Naive thymus-derived CD8-positive, alpha-beta T cell (primary cell): ENCODE measurements around the gene WIPI1. TPM values are rescaled to one million over a fixed set of nuclear protein-coding genes. Genes with fewer than 3 reads are reported as not detected.

ENCODE experiments used
- ATAC-seq, 2 donors: fragments of 150-1000 bp; cut with Tn5 transposase in 1 of 2; sonication (Bioruptor Pico), chemical (Tn5 transposase) in 1 of 2; 1 replicate in 1 of 2; 2 replicates in 1 of 2; pipeline ENCODE4 v1.10.0; 2021; ENCODE audit warnings: mild to moderate bottlenecking in 2 of 2, moderate library complexity in 2 of 2
- POLR2A ChIA-PET: fragments of 350-600 bp; sonication (Branson Sonifier 250); formaldehyde crosslinking; loops from one replicate; lab custom pipeline; 2021; ENCODE audit warnings: antibody characterized with exemption; lab: Charles Lee
- DNase-seq, 10 donors: peaks; one replicate each; pipeline versions ENCODE4 v3.0.0 to v3.0.0-alpha.2; 2020 to 2022
- H3K27ac Mint-ChIP-seq, 10 donors: one replicate each; pipeline ENCODE4 v1.8.0; 2020 to 2022; ENCODE audit warnings: mild to moderate bottlenecking in 10 of 10, mixed read lengths in 10 of 10, moderate library complexity in 4 of 10, inconsistent platforms in 1 of 10
- H3K27me3 Mint-ChIP-seq, 5 donors: one replicate each; pipeline ENCODE4 v1.8.0; 2021 to 2022; ENCODE audit warnings: mixed read lengths in 5 of 5
- H3K36me3 Mint-ChIP-seq, 3 donors: one replicate each; pipeline ENCODE4 v1.8.0; 2020 to 2022; ENCODE audit warnings: mixed read lengths in 3 of 3, mild to moderate bottlenecking in 2 of 3, inconsistent platforms in 1 of 3
- H3K4me1 Mint-ChIP-seq, 4 donors: one replicate each; pipeline ENCODE4 v1.8.0; 2021 to 2022; ENCODE audit warnings: mixed read lengths in 4 of 4
- H3K4me3 Mint-ChIP-seq, 10 donors: one replicate each; pipeline ENCODE4 v1.8.0; 2020 to 2022; ENCODE audit warnings: mild to moderate bottlenecking in 10 of 10, mixed read lengths in 10 of 10, moderate library complexity in 6 of 10, inconsistent platforms in 1 of 10
- H3K9me3 Mint-ChIP-seq, 9 donors: one replicate each; pipeline ENCODE4 v1.8.0; 2020 to 2022; ENCODE audit warnings: mixed read lengths in 9 of 9, mild to moderate bottlenecking in 3 of 9, inconsistent platforms in 1 of 9, moderate library complexity in 1 of 9
- polyA plus RNA-seq, 3 donors: library from polyadenylated mRNA; unstranded; fragments of 300-500 nt; fragmentation: Illumina TruSeq; gene quantifications; one replicate each; pipeline ENCODE4 v1.2.3, GENCODE V29; 2021
- total RNA-seq, 8 experiments: library from RNA in 2 of 8; stranded (reverse) in 2 of 8; gene quantifications; one replicate each; pipeline ENCODE4 v1.2.3 and lab custom pipeline; 2021 to 2026

WIPI1 gene
- total and polyA plus RNA-seq, 5 experiments from 2014 or later: 2.5 to 8.3 (median 3.2) TPM

- H3K36me3 Mint-ChIP-seq: peaks cover 0 to 21% (median 15%) of the 10 kb centered on the region in 3 donors
- POLR2A ChIA-PET: interaction anchor here (1.2 to 1.5 kb wide), 2 partner anchors 14 to 109 kb away, joined by 4 to 5 read pairs; no protein-coding TSS in a partner anchor
- peak overlapping the region in 2 of 10 donors; percentile 22 to 28 for H3K4me3 Mint-ChIP-seq
- no peaks in the 10 kb centered on the region for H3K27me3 Mint-ChIP-seq
- H3K9me3 Mint-ChIP-seq: peaks cover 0 to 19% (median 6%) of the 10 kb centered on the region in 9 donors
- no peak for ATAC-seq
- H3K27ac Mint-ChIP-seq: peak overlapping the region in 3 of 10 donors; percentile 35 to 67 (median 38)
- peaks cover 15 to 34% (median 30%) of the 10 kb centered on the region in 4 donors for H3K4me1 Mint-ChIP-seq
- DNase-seq: no peak
These were observed 56.9 kb downstream of the WIPI1 start for GRCh38 chr17:68400404-68400735.

- Mint-ChIP-seq H3K36me3 (peaks cover under 1 to 20% (median 12%) of the 10 kb centered on the region in 3 donors), H3K27ac (peak overlapping the region in 2 of 10 donors; percentile 35 to 38), H3K4me3 (peak overlapping the region in 5 of 10 donors; percentile 20 to 28 (median 23)), H3K4me1 (peaks cover 15 to 34% (median 30%) of the 10 kb centered on the region in 4 donors), H3K9me3 (peaks cover 0 to 18% (median 7%) of the 10 kb centered on the region in 9 donors), H3K27me3 (no peaks in the 10 kb centered on the region)
- POLR2A ChIA-PET: interaction anchor here (0.6 to 3.1 kb wide), 7 partner anchors 14 to 137 kb away, joined by 3 to 25 read pairs (median 5); partner anchors contain the start of genes ARSG and SLC16A6
- ATAC-seq (peak in 1 of 2 donors; percentile 37), DNase-seq (peak in 1 of 10 donors; percentile 10)
These were observed 57.5 kb downstream of the WIPI1 start for GRCh38 chr17:68399638-68400403.

DNA sequence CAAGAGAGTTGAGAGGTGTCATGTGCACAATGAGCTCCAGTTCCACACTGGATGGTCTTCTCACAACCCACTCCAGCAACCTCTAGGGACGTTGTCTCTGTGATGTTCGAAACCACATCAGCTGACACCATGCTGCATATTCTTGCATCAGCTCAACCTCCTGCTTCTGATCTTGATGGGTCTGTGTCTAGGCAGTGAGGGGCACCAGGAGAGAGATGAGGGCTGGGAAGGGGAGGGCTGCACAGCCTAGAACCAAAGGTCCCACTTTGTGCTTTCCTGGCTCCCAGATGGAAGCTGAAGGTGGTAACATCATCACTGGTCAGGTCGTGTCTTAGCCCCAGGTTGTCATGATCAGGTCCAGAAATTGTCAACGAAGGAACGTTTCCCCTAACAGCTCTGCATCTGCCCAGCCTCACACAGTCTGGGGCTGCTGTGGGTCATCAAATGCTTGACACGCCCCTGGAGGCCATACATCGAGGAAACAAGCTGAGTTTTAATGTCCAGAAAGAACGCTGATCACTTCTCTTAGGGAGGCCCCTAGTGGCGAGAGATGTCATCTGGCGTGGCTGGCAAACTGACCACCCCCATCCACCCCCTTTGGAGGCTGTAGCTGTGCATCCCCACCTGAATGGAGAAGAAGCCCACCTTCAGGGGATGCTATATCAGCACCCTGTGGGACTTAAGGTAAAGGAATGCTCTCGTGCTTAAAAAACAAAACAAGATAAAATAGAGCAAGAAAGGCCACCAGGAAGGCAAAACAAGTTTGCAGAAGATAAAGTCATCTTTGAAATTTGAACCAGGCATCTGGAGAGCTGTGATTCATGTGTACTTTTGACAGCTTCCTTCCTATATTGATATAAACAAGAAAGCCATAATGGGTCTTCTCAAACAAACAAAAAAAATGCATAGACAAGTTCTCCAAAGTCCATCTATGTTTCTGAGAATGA, 58.3 kb downstream of the WIPI1 start:
- DNase-seq: no peak
- peak overlapping the region in 4 of 10 donors; percentile 5 to 35 (median 20) for H3K27ac Mint-ChIP-seq
- POLR2A ChIA-PET: interaction anchor here (0.5 to 3.1 kb wide), 10 partner anchors 15 to 386 kb away, joined by 3 to 25 read pairs (median 4); partner anchors contain the start of genes ARSG and SLC16A6

DNA sequence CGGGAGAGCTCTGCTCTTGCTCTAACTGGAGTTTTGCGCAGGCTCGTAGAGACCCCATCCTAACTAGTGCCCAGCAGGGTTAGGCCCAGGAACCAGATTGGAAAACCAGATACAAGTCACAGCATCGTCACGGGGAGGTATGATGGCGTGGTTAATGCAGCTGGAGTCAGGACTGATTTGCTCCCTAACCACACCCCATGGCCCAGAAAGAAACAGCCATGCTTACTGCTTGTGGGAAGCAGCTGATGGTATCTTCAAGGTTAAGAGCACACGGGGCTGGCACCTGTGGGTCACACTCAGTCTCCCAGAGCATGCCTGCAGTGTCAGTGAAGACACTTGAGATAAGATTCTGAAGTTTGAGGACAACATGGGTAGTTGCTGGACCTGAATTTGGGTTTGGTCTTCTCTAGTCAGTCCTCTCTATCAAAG, 60.2 kb downstream of the WIPI1 start:
- DNase-seq (no peak), ATAC-seq (peak in 1 of 2 donors; percentile 33)
- Mint-ChIP-seq H3K27ac (peak overlapping the region in 8 of 10 donors; percentile 9 to 72 (median 62)), H3K4me1 (peaks cover 15 to 34% (median 30%) of the 10 kb centered on the region in 4 donors), H3K4me3 (peak overlapping the region in 3 of 10 donors; percentile 2 to 10 (median 3)), H3K9me3 (peaks cover 0 to 12% (median 5%) of the 10 kb centered on the region in 9 donors), H3K27me3 (no peaks in the 10 kb centered on the region), H3K36me3 (peaks cover 3 to 14% (median 6%) of the 10 kb centered on the region in 3 donors)
- POLR2A ChIA-PET: interaction anchor here (0.6 to 3.1 kb wide), 2 partner anchors 43 to 106 kb away, joined by 3 to 25 read pairs; partner anchors contain the start of genes ARSG and SLC16A6

More for the DNA sequence above, 58.3 kb downstream of the WIPI1 start:
- Mint-ChIP-seq H3K36me3 (peaks cover 3 to 17% (median 6%) of the 10 kb centered on the region in 3 donors), H3K4me1 (peaks cover 15 to 34% (median 30%) of the 10 kb centered on the region in 4 donors), H3K9me3 (peaks cover 0 to 13% (median 5%) of the 10 kb centered on the region in 9 donors), H3K4me3 (peak overlapping the region in 5 of 10 donors; percentile 14 to 66 (median 33)), H3K27me3 (no peaks in the 10 kb centered on the region)
- peak in 1 of 2 donors; percentile 59 for ATAC-seq

DNA sequence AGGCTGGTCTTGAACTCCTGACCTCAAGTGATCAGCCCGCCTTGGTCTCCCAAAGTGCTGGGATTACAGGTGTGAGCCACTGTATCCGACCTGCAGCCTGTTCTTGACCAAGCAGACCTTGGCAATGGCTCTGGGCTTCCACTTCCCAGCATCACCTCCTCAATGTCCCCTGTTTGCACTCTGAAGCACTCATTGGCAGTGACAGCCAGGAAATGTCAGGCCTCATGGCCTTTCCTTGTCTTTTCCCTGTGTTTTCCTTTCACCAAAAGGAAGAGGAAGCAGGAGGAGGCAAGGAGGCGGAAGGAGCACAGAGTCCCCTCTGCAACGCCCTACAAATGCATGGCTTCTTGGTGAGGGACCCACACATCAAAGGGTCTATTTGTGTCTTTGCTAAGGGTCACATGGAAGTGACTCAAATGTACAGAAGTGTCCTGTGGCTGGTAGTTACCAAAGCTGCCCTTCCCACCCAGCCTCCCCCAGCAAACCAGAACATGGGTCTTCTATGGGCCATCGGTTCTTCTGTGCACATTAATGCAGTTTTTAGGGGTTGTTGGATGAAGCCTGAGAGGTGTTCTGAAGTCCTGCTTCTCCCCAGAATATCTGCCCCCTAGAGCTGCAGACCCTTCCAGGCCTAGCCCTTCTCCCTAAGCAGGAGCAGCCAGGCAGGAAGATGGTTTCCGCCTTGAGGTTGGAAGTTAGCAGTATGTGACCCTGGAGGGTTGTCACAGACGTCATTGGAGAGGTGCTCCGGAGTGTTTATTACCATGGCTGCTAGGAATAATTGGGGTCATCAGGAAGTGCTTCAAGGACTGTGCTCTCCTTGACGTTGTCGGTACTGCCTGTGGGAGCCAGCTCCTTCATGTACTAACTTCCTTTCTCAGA, 60.8 kb downstream of the WIPI1 start:
- ATAC-seq (peak in 1 of 2 donors; percentile 59), DNase-seq (no peak)
- POLR2A ChIA-PET: interaction anchor here (0.6 to 3.1 kb wide), 2 partner anchors 42 to 105 kb away, joined by 3 to 25 read pairs; partner anchors contain the start of genes ARSG and SLC16A6
- peak overlapping the region in 2 of 10 donors; percentile 2 to 10 for H3K4me3 Mint-ChIP-seq
- H3K4me1 Mint-ChIP-seq: peaks cover 15 to 34% (median 30%) of the 10 kb centered on the region in 4 donors
- H3K27me3 Mint-ChIP-seq: no peaks in the 10 kb centered on the region
- H3K27ac Mint-ChIP-seq: peak overlapping the region in 6 of 10 donors; percentile 48 to 72 (median 66)
- peaks cover 0 to 12% (median 5%) of the 10 kb centered on the region in 9 donors for H3K9me3 Mint-ChIP-seq
- H3K36me3 Mint-ChIP-seq: peaks cover 3 to 10% (median 6%) of the 10 kb centered on the region in 3 donors

- Mint-ChIP-seq H3K27ac (peak overlapping the region in 1 of 10 donors; percentile 46), H3K4me3 (no peak overlapping the region), H3K36me3 (peaks cover 3 to 10% (median 6%) of the 10 kb centered on the region in 3 donors), H3K4me1 (peaks cover 13 to 26% (median 25%) of the 10 kb centered on the region in 4 donors), H3K9me3 (peaks cover 0 to 12% (median 5%) of the 10 kb centered on the region in 9 donors), H3K27me3 (no peaks in the 10 kb centered on the region)
- no peak for ATAC-seq
- no peak for DNase-seq
- POLR2A ChIA-PET: no interaction called here
These were observed 62.5 kb downstream of the WIPI1 start for GRCh38 chr17:68394608-68395331.

GRCh38 chr17:68391561-68392268, 65.6 kb downstream of the WIPI1 start:
- Mint-ChIP-seq H3K9me3 (peaks cover 0 to 12% (median 5%) of the 10 kb centered on the region in 9 donors), H3K27me3 (no peaks in the 10 kb centered on the region), H3K4me1 (peaks cover 1 to 3% (median 2%) of the 10 kb centered on the region in 4 donors), H3K4me3 (no peak overlapping the region), H3K27ac (no peak overlapping the region), H3K36me3 (peaks cover 3 to 10% (median 6%) of the 10 kb centered on the region in 3 donors)
- DNase-seq (no peak), ATAC-seq (no peak)
- POLR2A ChIA-PET: no interaction called here

- H3K27ac Mint-ChIP-seq: peak overlapping the region in 1 of 10 donors; percentile 41
- H3K36me3 Mint-ChIP-seq: peaks cover 3 to 10% (median 6%) of the 10 kb centered on the region in 3 donors
- POLR2A ChIA-PET: no interaction called here
These were observed 66.3 kb downstream of the WIPI1 start for GRCh38 chr17:68390888-68391545.

DNA sequence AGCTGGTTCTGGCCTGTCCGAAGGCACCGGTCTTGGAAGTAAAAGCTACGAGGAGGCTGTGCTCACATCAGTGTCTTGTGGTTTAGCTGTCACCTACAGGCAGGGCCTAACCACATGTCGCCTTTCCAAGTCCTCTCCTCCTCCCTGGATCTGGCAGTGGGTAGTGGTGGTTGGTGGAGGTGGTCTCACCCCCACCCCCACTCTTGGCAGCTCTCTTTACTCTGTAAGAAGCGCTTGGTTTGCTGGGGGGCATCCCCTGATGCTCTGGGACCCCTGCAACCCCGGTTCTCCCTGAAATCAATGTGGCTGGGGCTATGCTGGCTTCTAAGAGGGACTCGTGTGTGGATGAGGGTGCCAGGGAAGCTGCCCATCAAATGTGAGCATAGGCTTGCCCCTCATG, 68.3 kb downstream of the WIPI1 start:
- H3K4me1 Mint-ChIP-seq: peaks cover 4 to 13% (median 9%) of the 10 kb centered on the region in 4 donors
- ATAC-seq: no peak
- DNase-seq: no peak

More at GRCh38 chr17:68390888-68391545, 66.3 kb downstream of the WIPI1 start:
- H3K4me1 Mint-ChIP-seq: no peaks in the 10 kb centered on the region
- peaks cover 0 to 8% (median 5%) of the 10 kb centered on the region in 9 donors for H3K9me3 Mint-ChIP-seq
- no peak for DNase-seq
- H3K4me3 Mint-ChIP-seq: no peak overlapping the region
- H3K27me3 Mint-ChIP-seq: no peaks in the 10 kb centered on the region
- ATAC-seq: no peak

More for the DNA sequence above, 68.3 kb downstream of the WIPI1 start:
- H3K36me3 Mint-ChIP-seq: no peaks in the 10 kb centered on the region
- peak overlapping the region in 2 of 10 donors; percentile 67 to 79 for H3K27ac Mint-ChIP-seq
- no peaks in the 10 kb centered on the region for H3K9me3 Mint-ChIP-seq
- H3K27me3 Mint-ChIP-seq: no peaks in the 10 kb centered on the region
- POLR2A ChIA-PET: no interaction called here
- no peak overlapping the region for H3K4me3 Mint-ChIP-seq
